Measurements from ENCODE around the gene EN2.

The EN2 gene

DNA sequence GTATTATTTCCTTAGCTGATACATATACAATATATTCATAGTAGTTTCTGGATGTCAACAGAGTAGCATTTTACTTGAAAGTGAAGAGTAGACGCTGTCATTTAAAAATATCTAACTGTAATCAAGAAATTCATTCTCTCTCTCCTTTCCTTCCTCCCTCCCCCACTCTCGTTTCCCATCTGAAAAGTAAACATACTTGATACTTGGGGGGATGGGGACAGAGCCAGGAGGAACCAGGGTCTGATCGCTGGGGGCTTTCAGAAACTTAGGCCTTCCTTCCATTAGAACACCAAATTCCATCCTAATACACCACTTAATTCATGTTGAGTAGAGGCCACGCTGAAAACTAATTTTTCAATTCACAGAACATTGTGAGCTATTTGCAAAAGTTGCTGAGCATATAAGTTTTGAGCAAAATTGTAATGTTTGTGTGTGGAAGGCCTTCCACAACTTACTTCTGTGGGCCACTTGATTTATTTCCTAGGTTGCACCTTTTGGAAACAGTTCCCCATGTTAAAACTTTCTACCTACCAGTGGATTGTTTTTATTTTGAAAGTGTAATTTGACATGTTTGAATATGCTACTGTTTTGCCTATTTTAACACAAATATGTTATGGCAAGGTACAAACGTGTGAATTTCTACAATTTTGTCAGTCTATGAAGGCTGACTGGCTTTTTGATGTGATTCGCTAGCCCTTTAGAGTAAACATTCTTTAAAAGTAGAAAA lies 53.2 kb downstream of the EN2 start:
- H3K27me3 Mint-ChIP-seq: peaks cover 68% of the 10 kb centered on the region
- peaks cover 2% of the 10 kb centered on the region for H3K36me3 Mint-ChIP-seq
- H3K27ac Mint-ChIP-seq: no peak overlapping the region
- H3K9me3 Mint-ChIP-seq (ENCODE audit: low read depth): no peaks in the 10 kb centered on the region
- no peak overlapping the region for H3K4me3 Mint-ChIP-seq
- peaks cover 27% of the 10 kb centered on the region for H3K4me1 Mint-ChIP-seq (ENCODE audit: low read depth)

- peaks cover 2% of the 10 kb centered on the region for H3K36me3 Mint-ChIP-seq
These were observed 53.7 kb downstream of the EN2 start for GRCh38 chr7:155511702-155511996.

DNA sequence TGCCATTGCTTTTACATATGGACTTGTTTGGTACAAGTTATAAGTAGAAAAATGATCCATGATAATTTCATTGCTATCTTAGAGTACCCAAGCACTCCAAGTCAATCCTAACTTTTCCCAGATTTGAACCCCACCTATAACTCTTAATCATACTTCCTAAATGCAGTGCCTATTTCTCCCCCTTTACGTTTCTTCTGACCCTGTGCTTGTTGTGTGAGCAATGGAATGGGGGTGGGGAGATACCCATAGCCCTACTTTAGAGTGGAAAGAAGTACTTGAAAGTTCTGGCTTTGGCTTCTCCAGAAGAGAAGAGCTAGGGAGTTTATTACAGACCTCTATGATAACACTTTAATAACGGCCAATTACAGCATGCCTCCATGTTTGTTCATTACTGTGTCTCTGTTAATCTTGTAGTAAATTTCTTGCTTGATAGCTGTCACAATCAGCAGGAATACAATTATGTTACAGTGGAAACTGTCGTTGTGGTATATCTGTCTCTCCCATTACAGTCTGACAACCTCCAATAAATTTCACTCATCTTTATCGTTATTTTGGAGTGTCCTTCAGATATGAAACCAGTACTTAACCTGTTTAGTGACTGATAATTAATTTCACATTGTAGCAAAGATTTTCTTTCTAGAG lies 54.4 kb downstream of the EN2 start:
- H3K4me1 Mint-ChIP-seq (ENCODE audit: low read depth): peaks cover 19% of the 10 kb centered on the region
- no peaks in the 10 kb centered on the region for H3K9me3 Mint-ChIP-seq (ENCODE audit: low read depth)
- H3K27ac Mint-ChIP-seq: no peak overlapping the region
- H3K36me3 Mint-ChIP-seq: peaks cover 2% of the 10 kb centered on the region
- H3K4me3 Mint-ChIP-seq: no peak overlapping the region
- H3K27me3 Mint-ChIP-seq: peaks cover 60% of the 10 kb centered on the region

More at GRCh38 chr7:155511702-155511996, 53.7 kb downstream of the EN2 start:
- Mint-ChIP-seq H3K4me3 (no peak overlapping the region), H3K9me3 (ENCODE audit: low read depth) (no peaks in the 10 kb centered on the region), H3K27me3 (peaks cover 66% of the 10 kb centered on the region), H3K27ac (no peak overlapping the region), H3K4me1 (ENCODE audit: low read depth) (peaks cover 24% of the 10 kb centered on the region)

DNA sequence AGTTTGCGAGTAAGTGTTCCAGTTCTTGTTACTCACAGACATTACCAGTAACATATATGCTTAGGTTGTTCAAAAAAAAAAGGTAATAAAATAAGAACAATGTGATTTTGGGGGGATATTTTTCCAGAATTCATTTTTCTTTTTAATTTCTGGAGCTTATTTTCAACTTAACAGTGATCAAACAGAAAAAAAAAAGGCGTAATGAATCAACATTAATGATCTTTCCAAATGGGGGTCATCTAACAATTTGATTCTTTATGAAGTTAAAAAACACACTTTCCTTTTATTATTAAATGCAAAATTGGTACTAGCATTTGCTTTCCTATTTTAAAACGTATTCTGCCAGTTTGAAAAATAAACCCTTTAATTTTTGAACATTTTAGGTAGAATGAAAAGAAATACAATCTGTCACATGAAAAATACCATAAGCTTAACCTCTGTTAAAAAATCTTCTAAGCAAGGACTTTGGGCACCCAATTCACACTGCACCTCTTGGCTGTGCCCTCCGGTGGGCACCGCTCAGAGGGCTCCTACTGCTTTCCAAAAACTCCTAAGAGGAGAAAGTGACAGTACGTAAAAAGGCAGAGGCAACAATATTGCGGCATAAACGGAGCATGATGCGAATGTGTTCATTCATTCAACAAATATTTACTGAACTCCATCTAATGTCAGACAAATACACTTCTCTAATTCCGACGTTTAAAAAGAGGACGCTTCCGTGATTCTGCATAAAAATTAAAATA lies 55.8 kb downstream of the EN2 start:
- peaks cover 55% of the 10 kb centered on the region for H3K27me3 Mint-ChIP-seq
- no peak overlapping the region for H3K4me3 Mint-ChIP-seq
- peaks cover 11% of the 10 kb centered on the region for H3K4me1 Mint-ChIP-seq (ENCODE audit: low read depth)
- H3K9me3 Mint-ChIP-seq (ENCODE audit: low read depth): no peaks in the 10 kb centered on the region
- H3K36me3 Mint-ChIP-seq: peaks cover 2% of the 10 kb centered on the region
- no peak overlapping the region for H3K27ac Mint-ChIP-seq

GRCh38 chr7:155514296-155514695 lies 56.4 kb downstream of the EN2 start:
- H3K27ac Mint-ChIP-seq: no peak overlapping the region
- H3K27me3 Mint-ChIP-seq: peaks cover 50% of the 10 kb centered on the region
- H3K4me3 Mint-ChIP-seq: no peak overlapping the region
- H3K36me3 Mint-ChIP-seq: peaks cover under 1% of the 10 kb centered on the region
- H3K4me1 Mint-ChIP-seq (ENCODE audit: low read depth): peaks cover 7% of the 10 kb centered on the region
- no peaks in the 10 kb centered on the region for H3K9me3 Mint-ChIP-seq (ENCODE audit: low read depth)
